Vagina (tissue), 2 donors: ENCODE measurements around the gene NUP93. TPM values are rescaled to one million over a fixed set of nuclear protein-coding genes. Genes with fewer than 3 reads are reported as not detected.

Experiments
- DNase-seq, 2 donors: peaks; one replicate each; pipeline ENCODE4 v3.0.0-alpha.2; 2017; ENCODE audit errors: extremely low spot score in 2 of 2
- H3K27ac ChIP-seq: fragments of 200-600 bp; sonication (generic); one replicate; pipeline ENCODE4 v1.5.1; 2019
- H3K27me3 ChIP-seq: fragments of 200-600 bp; sonication (generic); one replicate; pipeline ENCODE4 v1.5.1; 2019
- H3K36me3 ChIP-seq, 2 donors: fragments of 200-600 bp; sonication (generic); one replicate each; pipeline ENCODE4 v1.5.1; 2017 to 2019
- H3K4me1 ChIP-seq: fragments of 200-600 bp; sonication (generic); one replicate; pipeline ENCODE4 v1.5.1; 2019
- H3K4me3 ChIP-seq, 2 donors: fragments of 200-600 bp; sonication (generic); 1 replicate in 1 of 2; 2 replicates in 1 of 2; pipeline ENCODE4 v1.5.1; 2016 to 2019
- H3K9me3 ChIP-seq: fragments of 200-600 bp; sonication (generic); one replicate; pipeline ENCODE4 v1.5.1; 2019
- POLR2A ChIP-seq, 2 donors: fragments of 450-650 bp; IDR thresholded peaks; one replicate each; pipeline ENCODE4 v1.6.1; 2017; ENCODE audit warnings: antibody characterized with exemption in 2 of 2, mild to moderate bottlenecking in 2 of 2, moderate library complexity in 2 of 2
- POLR2AphosphoS5 ChIP-seq, 2 donors: sonication (generic); formaldehyde crosslinking; IDR thresholded peaks; one replicate each; pipeline ENCODE4 v1.9.0; 2017; ENCODE audit warnings: antibody characterized with exemption in 2 of 2, mild to moderate bottlenecking in 2 of 2, low read depth in 1 of 2; ENCODE audit not compliant: insufficient read depth in 1 of 2
- intact Hi-C: fragments of 100-400 bp; cut with DNase I; formaldehyde crosslinking; loops from one replicate; pipeline ENCODE4 v1.15.1; 2023
- total RNA-seq: library from RNA; depleted of rRNA; stranded (reverse); fragments of >200 nt; gene quantifications from one replicate; pipeline ENCODE4 v1.2.3, GENCODE V29; 2016
- TF ChIP-seq, protein P1 (sequence below), 3 experiments: fragments of 450-650 bp in 2 of 3; fragments of 200-600 bp in 1 of 3; sonication (generic) in 1 of 3; IDR thresholded peaks; one replicate each; pipeline ENCODE4 v1.5.1; 2017 to 2019; ENCODE audit warnings: antibody characterized with exemption in 3 of 3, mild to moderate bottlenecking in 2 of 3, moderate library complexity in 2 of 3

The NUP93 gene
- total RNA-seq, 1 donor from 2014 or later = 43.7 TPM

DNA sequence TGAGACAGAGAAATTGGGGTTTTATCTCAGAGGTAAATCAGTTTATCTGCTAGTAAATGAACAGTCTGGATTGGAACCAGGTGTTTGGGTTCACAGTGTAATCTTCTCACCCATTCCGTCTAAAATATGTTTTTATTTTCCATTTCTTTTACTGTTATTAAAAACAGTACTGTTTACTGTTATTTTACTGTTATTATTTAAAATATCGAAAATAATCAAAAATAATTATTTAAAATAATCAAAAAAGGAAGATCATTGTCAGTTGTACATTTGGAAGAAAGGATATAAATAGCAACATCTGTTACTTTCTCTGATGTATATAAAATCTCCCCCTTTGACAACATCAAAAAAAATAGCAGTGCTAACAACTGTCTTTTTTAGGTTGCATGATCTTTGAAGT is 11.5 kb downstream of the NUP93 start:
- DNase-seq = no peak
- H3K9me3 ChIP-seq = no peaks in the 10 kb centered on the region
- TF ChIP-seq POLR2AphosphoS5 (IDR thresholded peaks at IDR 0.05; ENCODE audit: insufficient read depth in 1 of 2, low read depth in 1 of 2) (no peak), POLR2A (IDR thresholded peaks at IDR 0.05) (no peak)
- TF ChIP-seq, protein P1, sequence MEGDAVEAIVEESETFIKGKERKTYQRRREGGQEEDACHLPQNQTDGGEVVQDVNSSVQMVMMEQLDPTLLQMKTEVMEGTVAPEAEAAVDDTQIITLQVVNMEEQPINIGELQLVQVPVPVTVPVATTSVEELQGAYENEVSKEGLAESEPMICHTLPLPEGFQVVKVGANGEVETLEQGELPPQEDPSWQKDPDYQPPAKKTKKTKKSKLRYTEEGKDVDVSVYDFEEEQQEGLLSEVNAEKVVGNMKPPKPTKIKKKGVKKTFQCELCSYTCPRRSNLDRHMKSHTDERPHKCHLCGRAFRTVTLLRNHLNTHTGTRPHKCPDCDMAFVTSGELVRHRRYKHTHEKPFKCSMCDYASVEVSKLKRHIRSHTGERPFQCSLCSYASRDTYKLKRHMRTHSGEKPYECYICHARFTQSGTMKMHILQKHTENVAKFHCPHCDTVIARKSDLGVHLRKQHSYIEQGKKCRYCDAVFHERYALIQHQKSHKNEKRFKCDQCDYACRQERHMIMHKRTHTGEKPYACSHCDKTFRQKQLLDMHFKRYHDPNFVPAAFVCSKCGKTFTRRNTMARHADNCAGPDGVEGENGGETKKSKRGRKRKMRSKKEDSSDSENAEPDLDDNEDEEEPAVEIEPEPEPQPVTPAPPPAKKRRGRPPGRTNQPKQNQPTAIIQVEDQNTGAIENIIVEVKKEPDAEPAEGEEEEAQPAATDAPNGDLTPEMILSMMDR (IDR thresholded peaks at IDR 0.05) = no peak
- peaks cover 15% of the 10 kb centered on the region for H3K4me1 ChIP-seq
- no peaks in the 10 kb centered on the region for H3K36me3 ChIP-seq
- intact Hi-C loops = no loop called here
- H3K4me3 ChIP-seq = no peak overlapping the region
- no peaks in the 10 kb centered on the region for H3K27me3 ChIP-seq
- H3K27ac ChIP-seq = no peak overlapping the region

DNA sequence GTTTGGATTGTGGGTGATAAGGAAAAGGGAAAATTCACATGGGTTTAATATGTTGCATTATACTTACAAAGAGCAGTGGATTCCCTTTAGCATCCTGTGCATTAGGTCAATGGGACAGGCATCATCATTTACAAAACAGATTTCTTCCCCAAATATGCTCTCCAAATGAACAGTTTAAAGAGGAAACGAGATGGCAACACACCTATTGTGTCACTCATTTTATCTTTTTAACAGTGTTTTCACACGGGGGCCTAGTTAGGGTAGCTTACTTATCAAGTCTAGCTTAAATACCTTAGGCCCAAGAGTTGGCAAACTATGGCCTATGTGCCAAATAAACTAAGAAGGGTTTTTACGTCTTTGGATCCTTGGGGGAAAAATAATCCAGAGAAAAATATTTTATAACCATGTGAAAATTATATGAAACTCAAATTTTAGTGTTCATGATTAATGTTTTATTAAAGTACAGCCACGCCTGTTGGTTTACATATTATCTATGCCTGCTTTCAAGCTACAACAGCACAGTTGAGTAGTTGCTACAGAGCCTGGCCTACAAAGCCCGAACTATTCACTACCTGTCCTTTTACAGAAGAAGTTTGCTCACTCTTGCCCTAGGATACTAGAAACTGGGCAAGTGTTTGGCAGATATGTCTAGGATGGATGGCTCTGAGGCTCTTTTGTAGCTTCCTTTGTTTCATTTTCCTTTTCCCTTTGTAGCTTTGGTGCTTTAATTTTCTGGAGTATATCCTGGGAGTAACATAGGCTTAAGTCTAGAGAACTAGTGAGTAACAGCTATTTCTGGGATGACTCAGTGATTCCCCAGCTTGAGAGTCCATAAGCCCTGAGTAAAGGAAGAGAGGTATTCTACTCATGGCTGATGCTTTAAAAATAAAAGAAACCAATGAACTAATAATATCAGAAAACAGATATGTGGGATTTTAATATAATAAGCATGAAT is 12.4 kb downstream of the NUP93 start:
- Histone ChIP-seq H3K27ac (no peak overlapping the region), H3K36me3 (no peaks in the 10 kb centered on the region), H3K4me3 (no peak overlapping the region), H3K4me1 (peaks cover 22% of the 10 kb centered on the region), H3K27me3 (no peaks in the 10 kb centered on the region), H3K9me3 (no peaks in the 10 kb centered on the region)
- DNase-seq = no peak
- intact Hi-C loops = no loop called here
- TF ChIP-seq, protein P1 (IDR thresholded peaks at IDR 0.05) = no peak
- TF ChIP-seq POLR2A (IDR thresholded peaks at IDR 0.05) (no peak), POLR2AphosphoS5 (IDR thresholded peaks at IDR 0.05; ENCODE audit: insufficient read depth in 1 of 2, low read depth in 1 of 2) (no peak)

DNA sequence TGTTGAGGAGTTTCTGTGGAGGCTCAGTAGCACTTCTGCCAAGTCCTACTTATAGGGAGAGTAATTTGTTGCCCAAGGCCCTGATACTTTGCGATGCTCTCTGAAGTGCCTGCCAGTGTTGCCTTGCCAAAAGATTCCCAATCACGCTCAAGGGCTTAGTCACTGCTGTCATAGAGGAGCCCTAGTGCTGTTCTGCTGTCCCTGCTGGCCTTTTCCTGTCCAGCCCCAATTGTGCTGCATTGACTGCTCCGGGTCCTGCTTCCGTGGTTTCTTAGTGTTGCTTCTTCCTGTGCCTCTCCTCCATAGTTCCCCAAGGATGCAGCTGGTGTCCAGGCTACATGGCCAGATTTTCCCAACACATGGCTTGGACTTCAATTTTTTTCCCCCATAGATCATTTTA is 13.9 kb downstream of the NUP93 start:
- Histone ChIP-seq H3K4me1 (peaks cover 22% of the 10 kb centered on the region), H3K36me3 (no peaks in the 10 kb centered on the region), H3K27ac (no peak overlapping the region), H3K27me3 (no peaks in the 10 kb centered on the region), H3K4me3 (no peak overlapping the region), H3K9me3 (no peaks in the 10 kb centered on the region)
- DNase-seq = no peak
- no peak for TF ChIP-seq POLR2A (IDR thresholded peaks at IDR 0.05)
- TF ChIP-seq POLR2AphosphoS5 (IDR thresholded peaks at IDR 0.05; ENCODE audit: insufficient read depth in 1 of 2, low read depth in 1 of 2) = no peak
- TF ChIP-seq, protein P1 (IDR thresholded peaks at IDR 0.05) = no peak
- intact Hi-C loops = no loop called here

DNA sequence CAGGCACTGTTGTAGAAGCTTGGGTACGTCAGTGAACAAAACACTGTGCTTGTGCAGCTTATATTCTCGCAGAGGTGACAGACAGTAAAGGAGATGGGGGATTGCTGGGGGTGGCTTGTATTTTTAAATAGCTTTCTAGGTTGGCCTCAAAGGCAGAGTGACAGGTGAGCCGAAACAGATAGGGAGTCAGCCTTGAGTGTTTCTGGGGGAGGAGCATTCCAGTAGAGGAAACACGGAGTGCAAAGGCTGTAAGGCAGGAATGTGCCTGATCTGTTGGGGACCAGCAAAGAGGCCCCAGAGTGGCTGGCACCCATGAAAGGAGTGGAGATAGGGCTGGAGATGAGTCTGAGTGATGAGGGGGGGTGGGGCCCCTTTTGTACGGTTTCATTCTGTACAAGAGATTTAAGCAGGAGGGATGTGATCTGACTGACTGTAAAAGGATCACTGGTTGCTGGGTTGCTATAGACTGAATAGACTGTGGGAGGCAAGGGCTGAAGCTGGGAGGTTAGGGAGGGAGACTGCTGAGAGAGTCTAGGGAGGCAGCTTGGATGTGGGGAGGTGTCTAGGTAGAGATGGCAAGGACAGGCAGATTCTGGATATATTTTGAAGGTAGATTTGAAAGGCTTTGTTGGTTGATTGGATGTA is 15.2 kb downstream of the NUP93 start:
- H3K36me3 ChIP-seq = no peaks in the 10 kb centered on the region
- no peak for DNase-seq
- TF ChIP-seq POLR2AphosphoS5 (IDR thresholded peaks at IDR 0.05; ENCODE audit: insufficient read depth in 1 of 2, low read depth in 1 of 2) (no peak), POLR2A (IDR thresholded peaks at IDR 0.05) (no peak)
- TF ChIP-seq, protein P1 (IDR thresholded peaks at IDR 0.05) = no peak
- intact Hi-C loops = no loop called here
- peaks cover 22% of the 10 kb centered on the region for H3K4me1 ChIP-seq
- no peaks in the 10 kb centered on the region for H3K27me3 ChIP-seq
- no peak overlapping the region for H3K27ac ChIP-seq
- no peaks in the 10 kb centered on the region for H3K9me3 ChIP-seq
- no peak overlapping the region for H3K4me3 ChIP-seq
